H4 (cell line): ENCODE results near the gene LOXHD1. TPM values are rescaled to one million over a fixed set of nuclear protein-coding genes. Genes with fewer than 3 reads are reported as not detected.

ENCODE experiments used
- total RNA-seq: library from RNA; depleted of rRNA; stranded (reverse); fragments of >200 nt; shearing (Covaris generic); gene quantifications from 2 replicates; pipeline ENCODE4 v1.2.3, GENCODE V29; 2014; rRNA removed

LOXHD1 gene
- total RNA-seq, 1 experiment from 2014 or later: not detected

Other genes starting within 250 kb of the LOXHD1 start
- gene ST8SIA5, start 99.8 kb upstream of the LOXHD1 start, total RNA-seq: under 0.01 and 0.48 TPM in 2 replicates